ENCODE data around the gene CTSC. TPM values are rescaled to one million over a fixed set of nuclear protein-coding genes. Genes with fewer than 3 reads are reported as not detected.

The CTSC gene
- total RNA-seq, 1 experiment from 2014 or later: 250 TPM

DNA sequence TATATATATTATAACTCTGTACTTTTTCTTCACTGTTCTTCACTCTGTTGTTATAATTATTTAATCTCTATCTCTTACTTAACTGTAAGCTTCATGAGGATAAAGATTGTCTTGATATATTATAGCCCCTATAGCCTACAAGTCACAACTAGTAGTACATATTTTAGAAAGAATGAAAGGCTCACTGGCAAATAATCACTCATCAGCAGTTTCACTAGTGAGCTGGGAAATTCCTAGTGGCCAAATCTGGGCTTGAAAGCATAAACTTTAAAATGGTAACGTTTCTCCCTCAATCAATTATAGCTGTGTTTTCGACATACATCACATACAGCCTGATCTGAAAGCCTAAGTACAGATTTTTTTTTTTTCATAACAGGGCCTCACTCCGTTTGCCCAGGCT is 42.5 kb downstream of the CTSC start:
- H3K27ac Mint-ChIP-seq (ENCODE audit: unreplicated experiment): no peak overlapping the region
- Histone ChIP-seq H3K4me1 (no peaks in the 10 kb centered on the region), H3K36me3 (ENCODE audit: control insufficient read depth, insufficient read depth, low read length) (peaks cover 1% of the 10 kb centered on the region; the same call in 1 of the 2 replicates), H3K4me3 (ENCODE audit: low read depth, low read length) (no peak overlapping the region), H3K9me3 (no peaks in the 10 kb centered on the region), H3K27me3 (replicated peaks; ENCODE audit: control insufficient read depth, insufficient read depth, low read length) (no peaks in the 10 kb centered on the region)
- BruUV-seq (replicated peaks): no TSS peak
- H3K36me3 Mint-ChIP-seq (ENCODE audit: insufficient read depth, unreplicated experiment): peaks cover 34% of the 10 kb centered on the region
- H3K9me3 Mint-ChIP-seq (ENCODE audit: unreplicated experiment): no peaks in the 10 kb centered on the region
- H3K4me3 Mint-ChIP-seq (ENCODE audit: unreplicated experiment): no peak overlapping the region
- CTCF ChIA-PET: no interaction called here
- TF ChIP-seq, protein P1, sequence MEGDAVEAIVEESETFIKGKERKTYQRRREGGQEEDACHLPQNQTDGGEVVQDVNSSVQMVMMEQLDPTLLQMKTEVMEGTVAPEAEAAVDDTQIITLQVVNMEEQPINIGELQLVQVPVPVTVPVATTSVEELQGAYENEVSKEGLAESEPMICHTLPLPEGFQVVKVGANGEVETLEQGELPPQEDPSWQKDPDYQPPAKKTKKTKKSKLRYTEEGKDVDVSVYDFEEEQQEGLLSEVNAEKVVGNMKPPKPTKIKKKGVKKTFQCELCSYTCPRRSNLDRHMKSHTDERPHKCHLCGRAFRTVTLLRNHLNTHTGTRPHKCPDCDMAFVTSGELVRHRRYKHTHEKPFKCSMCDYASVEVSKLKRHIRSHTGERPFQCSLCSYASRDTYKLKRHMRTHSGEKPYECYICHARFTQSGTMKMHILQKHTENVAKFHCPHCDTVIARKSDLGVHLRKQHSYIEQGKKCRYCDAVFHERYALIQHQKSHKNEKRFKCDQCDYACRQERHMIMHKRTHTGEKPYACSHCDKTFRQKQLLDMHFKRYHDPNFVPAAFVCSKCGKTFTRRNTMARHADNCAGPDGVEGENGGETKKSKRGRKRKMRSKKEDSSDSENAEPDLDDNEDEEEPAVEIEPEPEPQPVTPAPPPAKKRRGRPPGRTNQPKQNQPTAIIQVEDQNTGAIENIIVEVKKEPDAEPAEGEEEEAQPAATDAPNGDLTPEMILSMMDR (IDR thresholded peaks at IDR 0.05; ENCODE audit: insufficient read depth in 1 of 2, low read depth in 1 of 2, low read length in 1 of 2, severe bottlenecking in 1 of 2, unreplicated experiment in 1 of 2): no peak
- no peak for DNase-seq
- no peaks in the 10 kb centered on the region for H3K27me3 Mint-ChIP-seq (ENCODE audit: insufficient read depth, unreplicated experiment)
- POLR2A ChIA-PET: no interaction called here
- intact Hi-C loops (cut with micrococcal nuclease; ENCODE audit: unreplicated experiment): no loop called here
- H3K4me1 Mint-ChIP-seq (ENCODE audit: low read depth, unreplicated experiment): peaks cover 13% of the 10 kb centered on the region

DNA sequence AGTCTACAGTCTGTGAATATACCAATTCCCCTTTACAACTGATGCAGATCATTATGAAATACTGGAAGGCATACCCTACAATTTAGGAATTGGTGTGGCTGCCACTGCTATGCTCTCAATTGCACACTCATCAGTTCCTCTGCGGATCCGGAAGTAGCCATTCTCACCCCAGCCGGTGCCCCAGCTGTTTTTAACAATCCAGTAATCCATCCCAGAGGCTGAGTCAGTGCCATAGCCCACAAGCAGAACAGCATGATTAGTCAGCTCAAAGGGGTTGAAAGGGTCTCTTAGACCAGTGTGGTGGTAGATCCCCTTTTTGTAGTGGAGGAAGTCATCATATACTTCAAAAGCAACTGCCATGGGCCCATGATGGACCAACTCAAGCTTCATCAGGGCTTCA is 43.6 kb downstream of the CTSC start:
- TF ChIP-seq, protein P1 (IDR thresholded peaks at IDR 0.05; ENCODE audit: insufficient read depth in 1 of 2, low read depth in 1 of 2, low read length in 1 of 2, severe bottlenecking in 1 of 2, unreplicated experiment in 1 of 2): no peak
- H3K4me1 Mint-ChIP-seq (ENCODE audit: low read depth, unreplicated experiment): peaks cover 13% of the 10 kb centered on the region
- H3K27me3 ChIP-seq (replicated peaks; ENCODE audit: control insufficient read depth, insufficient read depth, low read length): no peaks in the 10 kb centered on the region
- TSS peak; percentile 99 for BruUV-seq (replicated peaks)
- no peaks in the 10 kb centered on the region for H3K4me1 ChIP-seq
- H3K36me3 ChIP-seq (ENCODE audit: control insufficient read depth, insufficient read depth, low read length): peaks cover 1% of the 10 kb centered on the region; the same call in 1 of the 2 replicates
- ChIA-PET POLR2A (no interaction called here), CTCF (no interaction called here)
- peaks cover 28% of the 10 kb centered on the region for H3K36me3 Mint-ChIP-seq (ENCODE audit: insufficient read depth, unreplicated experiment)
- no peaks in the 10 kb centered on the region for H3K9me3 Mint-ChIP-seq (ENCODE audit: unreplicated experiment)
- no peak overlapping the region for H3K27ac Mint-ChIP-seq (ENCODE audit: unreplicated experiment)
- no peaks in the 10 kb centered on the region for H3K9me3 ChIP-seq
- H3K27me3 Mint-ChIP-seq (ENCODE audit: insufficient read depth, unreplicated experiment): no peaks in the 10 kb centered on the region
- H3K4me3 Mint-ChIP-seq (ENCODE audit: unreplicated experiment): no peak overlapping the region
- H3K4me3 ChIP-seq (ENCODE audit: low read depth, low read length): no peak overlapping the region
- no peak for DNase-seq
- intact Hi-C loops (cut with micrococcal nuclease; ENCODE audit: unreplicated experiment): no loop called here

- Mint-ChIP-seq H3K27me3 (ENCODE audit: insufficient read depth, unreplicated experiment) (no peaks in the 10 kb centered on the region), H3K27ac (ENCODE audit: unreplicated experiment) (no peak overlapping the region), H3K36me3 (ENCODE audit: insufficient read depth, unreplicated experiment) (peaks cover 35% of the 10 kb centered on the region), H3K4me1 (ENCODE audit: low read depth, unreplicated experiment) (peaks cover under 1% of the 10 kb centered on the region), H3K9me3 (ENCODE audit: unreplicated experiment) (no peaks in the 10 kb centered on the region), H3K4me3 (ENCODE audit: unreplicated experiment) (no peak overlapping the region)
- H3K27me3 ChIP-seq (replicated peaks; ENCODE audit: control insufficient read depth, insufficient read depth, low read length): no peaks in the 10 kb centered on the region
- ChIA-PET POLR2A (no interaction called here), CTCF (no interaction called here)
- H3K36me3 ChIP-seq (ENCODE audit: control insufficient read depth, insufficient read depth, low read length): peaks cover 1% of the 10 kb centered on the region; the same call in 1 of the 2 replicates
- H3K4me1 ChIP-seq: no peaks in the 10 kb centered on the region
- no peaks in the 10 kb centered on the region for H3K9me3 ChIP-seq
- DNase-seq: no peak
- intact Hi-C loops (cut with micrococcal nuclease; ENCODE audit: unreplicated experiment): no loop called here
- no TSS peak for BruUV-seq (replicated peaks)
- H3K4me3 ChIP-seq (ENCODE audit: low read depth, low read length): no peak overlapping the region
- TF ChIP-seq, protein P1 (IDR thresholded peaks at IDR 0.05; ENCODE audit: insufficient read depth in 1 of 2, low read depth in 1 of 2, low read length in 1 of 2, severe bottlenecking in 1 of 2, unreplicated experiment in 1 of 2): no peak
Observed at GRCh38 chr11:88292171-88292843, 45.2 kb downstream of the CTSC start.

Measured in Caco-2 (cell line).